Measurements from ENCODE around the gene SRSF7. TPM values are rescaled to one million over a fixed set of nuclear protein-coding genes. Genes with fewer than 3 reads are reported as not detected.

SRSF7 gene
- total and polyA plus RNA-seq, 4 donors, result 95.1 to 155 (median 130) TPM

- peaks cover 10 to 41% (median 36%) of the 10 kb centered on the region in 4 donors for H3K36me3 ChIP-seq (ENCODE audit: control insufficient read depth in 4 of 4, insufficient read depth in 4 of 4, low read length in 4 of 4)
- H3K9ac ChIP-seq (ENCODE audit: insufficient read depth in 1 of 2, low read length in 2 of 2), result peak overlapping the region; percentile 99 to 100
- ATAC-seq (ENCODE audit: insufficient read depth, low FRiP score), result peak; percentile 66
- peak; percentile 58 to 79 (median 75) for DNase-seq
- 0 to 1% methylated on average over 50 to 59 of the region's 59 CpGs for WGBS, 2 donors
- peak overlapping the region; percentile 84 to 99 for H3K27ac ChIP-seq (ENCODE audit: low read depth in 1 of 2, low read length in 1 of 2)
- H3K4me1 ChIP-seq (ENCODE audit: control insufficient read depth in 5 of 5, insufficient read depth in 5 of 5, low read length in 5 of 5), result peaks cover 3 to 31% (median 8%) of the 10 kb centered on the region in 5 donors
- H3K4me3 ChIP-seq, result peak overlapping the region; percentile 89
- H3K27me3 ChIP-seq (ENCODE audit: control insufficient read depth in 3 of 3, insufficient read depth in 3 of 3, low read length in 2 of 3), result no peaks in the 10 kb centered on the region
- no peaks in the 10 kb centered on the region for H3K9me3 ChIP-seq (ENCODE audit: control insufficient read depth in 4 of 4, insufficient read depth in 3 of 4, low read length in 3 of 4)
- no peak for TF ChIP-seq CTCF (IDR thresholded peaks at IDR 0.05; ENCODE audit: control extremely low read depth, extremely low read depth)
These were observed 910 bp downstream of the SRSF7 start for GRCh38 chr2:38750011-38750890.

GRCh38 chr2:38748943-38749804, 2.0 kb downstream of the SRSF7 start:
- WGBS, 2 donors, result 53 to 57% methylated on average over 26 of the region's 26 CpGs
- H3K4me1 ChIP-seq (ENCODE audit: control insufficient read depth in 5 of 5, insufficient read depth in 5 of 5, low read length in 5 of 5), result peaks cover 3 to 31% (median 8%) of the 10 kb centered on the region in 5 donors

GRCh38 chr2:38748391-38748790, 2.8 kb downstream of the SRSF7 start:
- DNase-seq, result no peak
- H3K4me1 ChIP-seq (ENCODE audit: control insufficient read depth in 5 of 5, insufficient read depth in 5 of 5, low read length in 5 of 5), result peaks cover 3 to 31% (median 8%) of the 10 kb centered on the region in 5 donors
- H3K9ac ChIP-seq (ENCODE audit: insufficient read depth in 1 of 2, low read length in 2 of 2), result no peak overlapping the region
- TF ChIP-seq CTCF (IDR thresholded peaks at IDR 0.05; ENCODE audit: control extremely low read depth, extremely low read depth), result no peak
- no peaks in the 10 kb centered on the region for H3K9me3 ChIP-seq (ENCODE audit: control insufficient read depth in 4 of 4, insufficient read depth in 3 of 4, low read length in 3 of 4)
- ATAC-seq (ENCODE audit: insufficient read depth, low FRiP score), result no peak
- 89 to 92% methylated on average over 9 of the region's 9 CpGs for WGBS, 2 donors
- no peak overlapping the region for H3K4me3 ChIP-seq
- no peak overlapping the region for H3K27ac ChIP-seq (ENCODE audit: low read depth in 1 of 2, low read length in 1 of 2)
- peaks cover 17 to 54% (median 46%) of the 10 kb centered on the region in 4 donors for H3K36me3 ChIP-seq (ENCODE audit: control insufficient read depth in 4 of 4, insufficient read depth in 4 of 4, low read length in 4 of 4)
- H3K27me3 ChIP-seq (ENCODE audit: control insufficient read depth in 3 of 3, insufficient read depth in 3 of 3, low read length in 2 of 3), result no peaks in the 10 kb centered on the region

More at GRCh38 chr2:38748943-38749804, 2.0 kb downstream of the SRSF7 start:
- Histone ChIP-seq H3K4me3 (peak overlapping the region; percentile 28), H3K27me3 (ENCODE audit: control insufficient read depth in 3 of 3, insufficient read depth in 3 of 3, low read length in 2 of 3) (no peaks in the 10 kb centered on the region), H3K9me3 (ENCODE audit: control insufficient read depth in 4 of 4, insufficient read depth in 3 of 4, low read length in 3 of 4) (no peaks in the 10 kb centered on the region), H3K36me3 (ENCODE audit: control insufficient read depth in 4 of 4, insufficient read depth in 4 of 4, low read length in 4 of 4) (peaks cover 17 to 47% (median 43%) of the 10 kb centered on the region in 4 donors), H3K27ac (ENCODE audit: low read depth in 1 of 2, low read length in 1 of 2) (no peak overlapping the region), H3K9ac (ENCODE audit: insufficient read depth in 1 of 2, low read length in 2 of 2) (peak overlapping the region in 1 of 2 donors; percentile 36)
- no peak for TF ChIP-seq CTCF (IDR thresholded peaks at IDR 0.05; ENCODE audit: control extremely low read depth, extremely low read depth)
- DNase-seq (no peak), ATAC-seq (ENCODE audit: insufficient read depth, low FRiP score) (no peak)
